Stimulated activated CD8-positive, alpha-beta memory T cell treated with anti-CD3 and anti-CD28 coated beads, Interleukin-7, amount 100 ng/mL, for 4 hours (primary cell): ENCODE measurements around the gene CCDC178.
"Not testable (repeated sequence)": the region's sequence is repeated elsewhere in the genome, so short reads cannot be mapped to it uniquely, and the experiment has no call there.

Experiments used
- DNase-seq, 2 donors: peaks; one replicate each; pipeline ENCODE4 v3.0.0-alpha.2; 2020; ENCODE audit warnings: low read depth in 2 of 2

Gene CCDC178

DNA sequence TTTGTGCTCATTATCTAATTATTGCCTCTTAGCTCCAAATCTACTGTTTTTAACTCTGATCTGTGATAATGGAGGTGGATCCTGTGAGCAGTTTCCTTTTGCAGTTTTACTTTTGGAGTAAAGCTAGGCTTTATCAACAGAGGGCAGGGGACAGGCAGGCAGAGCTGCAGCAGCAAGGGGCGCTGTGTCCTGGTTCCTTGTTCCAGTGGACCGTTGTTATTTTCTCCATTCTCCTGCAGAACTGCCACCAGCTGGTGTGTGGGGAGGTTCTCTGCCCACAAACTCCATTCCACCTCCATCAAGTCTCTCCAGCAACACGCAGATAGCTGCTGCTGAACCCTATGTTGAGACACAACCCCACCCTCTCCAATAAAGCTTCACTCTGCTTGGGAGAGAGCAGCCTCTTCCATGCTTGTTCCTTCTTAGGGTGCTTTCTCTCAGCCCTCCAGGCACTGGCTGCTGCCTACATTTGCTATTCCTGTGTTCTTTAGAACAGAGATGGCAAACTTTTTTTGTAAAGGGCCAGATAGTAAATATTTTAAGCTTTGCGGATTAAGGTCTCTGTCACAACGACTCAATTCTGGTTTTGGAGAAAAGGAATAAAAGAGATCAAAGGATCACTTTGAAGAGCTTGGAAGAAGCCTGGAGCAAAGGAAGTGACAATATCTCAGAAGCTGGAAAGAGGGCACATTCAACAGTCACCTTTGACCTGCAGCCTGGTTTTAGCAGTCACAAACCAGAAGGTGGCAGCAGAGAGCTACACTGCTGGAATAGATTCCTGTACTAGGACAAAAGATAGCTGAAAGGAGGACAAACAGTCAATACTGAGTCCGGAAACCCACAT, 208.8 kb downstream of the CCDC178 start:
- DNase-seq, result no peak

DNA sequence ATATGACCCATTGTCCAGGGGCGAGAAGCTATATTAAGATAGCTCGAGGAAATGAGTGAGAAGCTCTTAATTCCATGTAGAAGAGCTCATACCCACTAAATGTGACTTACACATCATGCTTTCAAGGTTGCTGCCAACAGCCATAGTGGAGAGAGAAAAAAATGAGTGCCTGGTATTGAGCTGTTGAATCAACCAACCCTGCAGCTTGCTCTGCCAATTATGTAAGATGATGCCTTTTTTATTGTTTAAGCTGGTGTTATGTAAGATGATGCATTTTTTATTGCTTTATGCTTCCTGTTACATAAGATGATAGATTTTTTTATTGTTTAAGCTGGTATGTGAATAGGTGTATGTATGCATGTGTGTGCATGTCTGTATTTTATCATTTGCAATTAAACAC, 228.2 kb downstream of the CCDC178 start:
- DNase-seq, result no peak

DNA sequence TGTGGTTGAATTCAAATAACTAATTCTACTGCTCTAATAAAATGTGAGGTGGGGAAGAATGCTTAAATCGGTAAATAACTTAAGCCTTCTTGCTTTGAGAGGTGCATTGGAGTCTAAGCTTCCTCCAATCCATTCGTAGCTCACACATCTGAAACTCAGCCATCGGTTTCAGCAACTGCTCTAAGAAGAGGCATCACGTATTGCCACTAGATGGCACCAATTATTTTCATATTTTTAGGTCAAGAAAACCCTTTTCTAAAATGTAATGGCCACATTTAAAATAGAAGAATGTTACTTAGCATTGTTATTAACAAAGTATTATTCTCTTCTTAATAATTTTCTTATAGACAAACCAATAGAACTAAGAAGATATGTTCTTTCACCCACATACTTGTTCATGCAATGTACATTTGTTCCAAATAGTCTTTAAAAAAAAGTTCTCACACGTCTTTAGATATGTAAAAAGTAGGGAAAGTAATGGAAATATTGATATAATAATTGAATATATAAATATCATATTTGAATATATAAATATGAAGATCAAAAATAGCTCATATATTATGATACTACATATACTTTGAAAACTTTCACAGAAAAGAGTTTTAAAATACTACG, 229.8 kb downstream of the CCDC178 start:
- DNase-seq, result no peak

DNA sequence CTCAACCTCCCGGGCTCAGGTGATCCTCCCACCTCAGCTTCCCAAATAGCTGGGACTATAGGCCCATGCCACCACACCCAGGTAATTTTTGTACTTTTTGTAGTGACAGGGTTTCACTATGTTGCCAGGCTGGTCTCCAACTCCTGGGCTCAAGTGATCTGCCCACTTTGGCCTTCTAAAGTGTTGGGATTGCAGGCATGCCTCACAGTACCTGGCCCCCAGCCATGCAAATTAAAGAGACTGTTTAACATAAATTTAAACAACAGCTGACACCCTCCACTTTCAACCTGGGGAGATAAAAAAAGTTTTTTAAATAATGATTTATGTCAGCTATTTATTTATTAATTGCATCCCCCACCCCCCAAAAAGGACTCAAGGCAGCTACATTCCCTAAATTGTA, 234.7 kb downstream of the CCDC178 start:
- DNase-seq, result no peak

DNA sequence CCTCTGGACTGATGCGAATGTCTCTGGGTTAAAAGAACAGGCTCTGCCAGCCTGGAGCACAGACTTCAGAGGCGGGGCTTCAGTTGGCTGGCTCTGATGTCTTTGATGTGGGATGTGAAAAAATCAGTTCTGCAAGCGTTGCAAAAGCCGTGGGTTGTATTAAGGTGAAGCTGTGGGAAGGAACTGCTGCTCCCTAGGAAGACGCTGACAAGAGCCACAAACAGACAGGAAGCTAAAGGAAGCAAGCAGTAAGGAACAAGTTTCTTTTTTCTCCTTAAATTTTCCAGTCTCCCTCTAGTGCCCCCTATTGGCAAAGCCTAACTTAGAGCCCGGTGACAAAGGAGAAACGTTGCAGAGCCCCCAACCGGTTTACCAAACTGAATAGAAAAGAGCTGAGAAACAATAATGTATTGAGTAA, 239.0 kb downstream of the CCDC178 start:
- DNase-seq, result no peak

DNA sequence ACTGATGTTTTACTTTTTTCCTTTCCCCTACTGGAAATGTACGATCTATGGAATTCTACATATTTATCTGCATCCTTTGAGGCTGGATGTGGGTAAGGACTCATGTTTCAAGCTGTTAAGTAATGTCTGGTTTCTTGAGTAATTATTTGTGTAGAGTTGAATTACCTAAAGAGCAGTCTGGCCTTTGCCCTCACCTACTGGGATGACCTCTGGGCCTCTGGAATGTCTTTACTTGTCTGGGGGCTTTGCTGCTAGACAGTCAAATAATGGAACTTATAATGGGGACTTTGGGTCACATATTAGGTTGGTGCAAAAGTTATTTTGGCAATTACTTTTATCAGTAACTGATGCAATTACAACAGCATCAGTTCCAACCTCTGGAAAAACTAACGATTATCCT, 244.7 kb downstream of the CCDC178 start:
- no peak for DNase-seq

DNA sequence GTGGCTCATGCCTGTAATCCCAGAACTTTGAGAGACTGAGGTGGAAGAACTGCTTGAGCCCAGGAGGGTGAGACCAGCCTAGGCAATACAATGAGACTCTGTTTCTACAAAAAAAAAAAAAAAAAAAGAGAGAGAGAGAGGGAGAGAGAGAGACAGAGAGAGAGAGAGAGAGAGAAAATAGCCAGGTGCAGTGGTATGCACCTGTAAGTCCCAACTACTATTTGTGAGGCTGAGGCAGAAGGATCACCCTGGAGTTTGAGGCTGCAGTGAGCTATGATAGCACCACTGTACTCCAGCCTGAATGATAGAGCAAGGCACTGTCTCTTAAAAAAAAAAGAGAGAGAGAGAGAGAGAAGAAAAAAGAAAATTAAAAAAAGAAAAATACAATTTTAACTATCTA, 245.7 kb downstream of the CCDC178 start:
- DNase-seq, result no peak

DNA sequence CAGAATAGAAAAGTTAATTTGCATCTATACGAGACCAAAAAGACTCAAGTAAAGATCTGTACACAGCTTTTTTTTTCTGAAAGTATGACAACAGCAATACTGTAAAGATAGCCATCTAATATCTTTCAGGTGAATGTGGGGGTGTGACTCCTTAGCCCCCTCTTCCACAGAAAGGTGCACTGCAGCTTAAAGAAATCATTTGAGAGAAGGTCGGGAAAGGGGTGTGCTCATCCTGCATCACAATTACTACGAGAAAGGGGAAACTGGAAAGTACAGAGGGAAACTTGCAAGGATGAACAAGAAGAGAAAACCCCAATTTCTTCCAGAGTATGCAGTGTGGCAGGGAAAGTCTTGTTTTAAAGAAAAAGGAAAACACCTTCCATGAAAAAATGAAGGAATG, 255.6 kb downstream of the CCDC178 start:
- DNase-seq, result no peak

DNA sequence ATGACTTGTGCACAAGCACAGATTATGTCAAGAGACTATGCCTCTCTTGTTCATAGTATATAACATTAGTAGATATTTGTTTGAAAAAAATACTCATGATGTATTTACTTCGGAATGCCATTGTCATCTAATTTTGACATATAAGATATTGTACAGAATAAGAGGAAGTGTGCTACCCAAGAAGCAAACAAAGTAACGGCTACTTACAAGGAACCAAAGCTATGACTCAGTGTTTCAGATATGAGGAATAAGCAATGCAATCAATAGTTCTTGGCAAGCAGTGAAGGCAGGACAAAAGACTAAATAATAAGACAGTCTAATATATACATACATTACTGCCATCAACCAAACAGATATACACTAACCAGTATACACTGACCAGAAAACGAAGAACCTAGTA, 256.3 kb downstream of the CCDC178 start:
- DNase-seq, result no peak

- DNase-seq, result no peak
These were observed 257.4 kb downstream of the CCDC178 start for GRCh38 chr18:33183136-33183535.

DNA sequence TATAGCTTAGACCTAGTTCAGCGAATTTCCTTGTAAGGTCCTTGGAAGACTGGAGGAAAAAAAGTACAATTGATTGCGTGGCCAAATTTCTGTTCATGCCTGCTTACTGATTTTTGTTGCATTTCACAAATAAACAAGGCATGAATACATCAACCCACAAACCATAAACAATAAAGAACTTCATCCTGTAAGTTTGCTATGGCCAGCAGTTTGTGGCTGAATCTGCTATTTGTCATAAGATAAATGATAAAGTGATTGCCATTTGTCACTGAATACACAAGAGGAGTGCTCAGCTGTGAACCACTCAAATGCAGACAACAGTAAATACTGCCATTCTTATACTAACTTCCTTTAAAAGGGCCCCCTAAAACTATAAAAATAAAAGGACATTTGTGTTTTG, 259.5 kb downstream of the CCDC178 start:
- no peak for DNase-seq

GRCh38 chr18:33169218-33169617, 271.3 kb downstream of the CCDC178 start:
- no peak for DNase-seq

- DNase-seq, result not testable (repeated sequence)
These were observed 276.4 kb downstream of the CCDC178 start for GRCh38 chr18:33164121-33164520.

- no peak for DNase-seq
These were observed 279.4 kb downstream of the CCDC178 start for GRCh38 chr18:33161131-33161530.

DNA sequence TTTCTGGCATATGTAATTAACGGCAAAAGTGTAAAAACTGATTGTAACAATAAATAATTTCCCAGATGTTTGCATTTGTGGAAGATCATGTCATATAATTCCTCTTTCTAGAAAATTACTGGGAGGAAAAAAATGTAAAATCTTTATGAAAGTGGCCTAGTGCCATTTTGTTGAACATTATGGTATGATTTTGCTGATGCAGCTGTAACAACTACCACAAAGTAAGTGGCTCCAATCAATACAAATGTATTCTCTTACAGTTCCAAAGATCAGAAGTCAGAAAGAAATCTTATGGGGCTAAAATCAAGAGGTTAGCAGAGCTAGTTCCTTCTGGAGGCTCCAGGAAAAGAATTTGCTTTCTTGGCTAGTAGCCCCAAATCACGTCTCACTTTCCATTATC, 281.4 kb downstream of the CCDC178 start:
- DNase-seq, result no peak

DNA sequence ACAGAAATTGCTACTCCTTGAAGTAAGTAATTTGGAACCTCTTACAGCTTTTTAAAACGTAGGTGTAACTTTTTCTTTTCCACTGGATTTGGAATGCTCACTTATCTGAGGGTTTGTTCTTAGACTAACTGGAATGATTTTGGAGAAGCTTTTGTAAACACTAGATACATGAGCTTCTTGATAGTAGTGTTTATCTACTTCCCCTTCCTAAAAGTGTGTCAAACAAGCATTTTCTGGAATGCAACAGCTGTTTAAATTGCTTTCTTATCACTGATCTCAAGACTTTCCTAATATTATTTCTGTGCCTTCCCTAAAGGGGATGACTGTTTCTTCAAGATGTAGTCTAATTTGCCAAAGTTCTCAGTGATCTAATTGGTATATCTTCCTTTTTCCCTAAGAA, 282.6 kb downstream of the CCDC178 start:
- DNase-seq, result no peak

DNA sequence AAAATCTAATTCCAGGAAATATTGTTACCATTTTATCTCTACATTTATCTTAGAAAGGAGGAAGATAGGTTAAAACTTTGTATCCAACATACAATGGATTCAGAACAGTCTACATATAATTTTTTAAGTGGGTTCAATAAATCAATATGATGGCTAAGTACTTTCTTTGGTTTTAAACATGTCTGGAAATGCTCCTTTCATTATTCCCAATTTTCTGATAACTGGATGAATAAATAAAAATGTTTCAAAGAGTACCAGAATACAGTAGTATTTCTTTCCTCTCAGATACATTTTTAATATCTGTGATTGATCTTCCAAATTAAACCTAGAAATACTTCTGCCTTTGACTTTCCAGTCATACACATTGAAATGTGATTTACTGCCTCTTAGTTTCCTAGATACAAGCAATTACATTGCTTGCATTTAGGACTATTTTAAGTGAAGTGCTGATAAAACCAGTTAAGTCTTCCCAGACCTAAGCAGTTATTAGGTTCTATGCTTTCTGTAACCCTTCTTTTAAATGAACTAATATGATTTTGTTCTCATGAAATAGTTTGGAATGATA, 283.5 kb downstream of the CCDC178 start:
- DNase-seq, result no peak

DNA sequence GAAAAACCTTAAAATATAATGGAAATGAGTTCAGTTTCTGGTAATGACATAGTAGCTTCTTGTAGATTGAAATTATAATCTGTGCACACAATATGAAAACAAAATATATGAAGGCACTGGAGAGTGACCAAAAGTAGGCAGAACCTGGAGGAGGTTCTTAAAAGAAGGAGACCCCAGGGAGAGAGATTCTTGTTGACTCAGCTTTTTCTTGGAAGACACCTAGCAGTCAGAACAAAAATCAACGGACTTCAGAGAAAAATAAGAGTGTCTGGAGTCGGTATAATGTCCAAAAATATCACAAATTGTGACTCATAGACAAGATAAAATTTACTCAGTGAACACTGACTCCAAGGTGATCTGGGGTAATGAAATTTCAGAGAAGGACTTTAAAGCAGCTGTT, 286.5 kb downstream of the CCDC178 start:
- no peak for DNase-seq

GRCh38 chr18:33152376-33152775, 288.1 kb downstream of the CCDC178 start:
- no peak for DNase-seq

DNA sequence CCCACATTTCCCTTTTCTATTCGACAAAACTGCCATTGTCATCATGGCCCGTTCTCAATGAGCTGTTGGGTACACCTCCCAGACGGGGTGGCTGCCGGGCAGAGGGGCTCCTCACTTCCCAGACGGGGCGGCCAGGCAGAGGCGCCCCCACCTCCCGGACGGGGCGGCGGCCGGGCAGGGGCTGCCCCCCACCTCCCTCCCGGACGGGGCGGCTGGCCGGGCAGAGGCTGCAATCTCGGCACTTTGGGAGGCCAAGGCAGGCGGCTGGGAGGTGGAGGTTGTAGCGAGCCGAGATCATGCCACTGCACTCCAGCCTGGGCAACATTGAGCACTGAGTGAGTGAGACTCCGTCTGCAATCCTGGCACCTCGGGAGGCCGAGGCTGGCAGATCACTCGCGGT, 292.7 kb downstream of the CCDC178 start:
- DNase-seq, result not testable (repeated sequence)

- DNase-seq, result no peak
These were observed 294.5 kb downstream of the CCDC178 start for GRCh38 chr18:33146014-33146413.

DNA sequence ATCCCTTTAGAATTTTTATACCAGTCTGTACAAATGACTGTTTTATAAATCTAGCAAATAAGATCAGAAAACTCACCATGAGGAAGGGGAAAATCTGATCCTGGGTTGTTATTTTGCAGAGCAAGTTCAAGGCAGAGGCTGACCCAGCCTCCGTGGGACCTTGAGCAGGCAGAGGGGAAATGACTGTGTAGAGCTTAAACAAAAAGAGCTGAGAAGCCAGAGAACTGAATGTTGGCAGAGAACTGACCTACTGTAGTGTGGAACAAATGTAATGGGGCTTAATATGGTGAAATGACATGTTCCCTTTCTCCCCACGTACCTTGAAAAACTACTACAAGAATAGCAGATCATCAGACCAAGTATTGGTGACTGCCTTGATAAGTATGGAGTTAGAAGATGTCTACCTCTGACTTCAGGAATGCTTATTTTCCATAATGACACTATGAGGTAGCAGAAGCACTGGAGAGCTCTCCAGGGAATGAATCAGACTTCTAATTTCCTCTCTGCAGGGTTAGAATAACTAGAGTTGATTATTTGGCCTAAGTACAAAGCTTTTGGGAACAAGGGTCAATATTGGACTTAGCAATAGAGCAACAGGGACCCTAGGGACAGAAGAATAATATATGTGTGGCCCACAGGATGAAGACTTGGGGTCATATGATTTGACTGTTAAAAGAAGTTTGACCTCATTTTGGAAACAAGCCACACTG, 304.4 kb downstream of the CCDC178 start:
- no peak for DNase-seq

DNA sequence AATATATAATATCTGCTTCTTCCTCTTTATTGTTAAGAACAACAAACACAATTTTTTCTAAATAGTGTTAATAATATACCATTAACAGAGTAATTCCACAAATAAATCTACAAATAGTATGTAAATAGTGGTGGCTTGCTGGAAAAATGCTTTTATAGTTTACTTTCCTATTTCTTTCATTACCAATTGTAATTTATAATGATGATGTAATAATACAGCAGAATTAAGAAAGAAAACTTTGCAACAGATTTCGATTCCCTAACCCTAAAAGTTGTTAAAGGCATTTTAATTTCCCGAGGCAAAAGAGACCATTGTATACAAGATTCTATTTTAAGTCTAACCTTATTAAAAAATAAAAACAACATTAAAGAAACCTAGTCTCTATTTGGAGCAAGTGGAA, 307.9 kb downstream of the CCDC178 start:
- no peak for DNase-seq
